Kidney epithelial cell (primary cell): Measurements from ENCODE around the gene PPP3CA. TPM values are rescaled to one million over a fixed set of nuclear protein-coding genes. Genes with fewer than 3 reads are reported as not detected.

Source experiments
- DNase-seq: peaks from one replicate; pipeline ENCODE4 v3.0.0-alpha.2; 2010; ENCODE audit warnings: low read depth
- H3K27me3 ChIP-seq: 2 replicates; pipeline ENCODE4 v1.6.0; 2011; ENCODE audit warnings: low read length; ENCODE audit not compliant: control insufficient read depth, insufficient read depth
- H3K36me3 ChIP-seq: 2 replicates; pipeline ENCODE4 v1.5.1; 2011; ENCODE audit warnings: low read length; ENCODE audit not compliant: control insufficient read depth, insufficient read depth
- H3K4me3 ChIP-seq: 2 replicates; pipeline ENCODE4 v1.5.1; 2011; ENCODE audit warnings: low read depth, mild to moderate bottlenecking, control low read depth, low read length
- CTCF ChIP-seq: IDR thresholded peaks from 2 replicates; pipeline ENCODE4 v1.5.1; 2011; ENCODE audit warnings: mild to moderate bottlenecking, moderate library complexity, low read length, control low read depth, inconsistent platforms; ENCODE audit not compliant: insufficient read depth, poor library complexity, severe bottlenecking
- total RNA-seq: library from RNA; depleted of rRNA; stranded (reverse); fragments of >200 nt; gene quantifications from 2 replicates; pipeline ENCODE4 v1.2.3, GENCODE V29; 2015

The PPP3CA gene
- total RNA-seq, 1 donor from 2014 or later, result 26.5 TPM

GRCh38 chr4:101254776-101255175, 92.5 kb downstream of the PPP3CA start:
- H3K4me3 ChIP-seq, result no peak overlapping the region
- H3K27me3 ChIP-seq, result no peaks in the 10 kb centered on the region
- DNase-seq, result no peak
- no peaks in the 10 kb centered on the region for H3K36me3 ChIP-seq
- TF ChIP-seq CTCF, result no peak

DNA sequence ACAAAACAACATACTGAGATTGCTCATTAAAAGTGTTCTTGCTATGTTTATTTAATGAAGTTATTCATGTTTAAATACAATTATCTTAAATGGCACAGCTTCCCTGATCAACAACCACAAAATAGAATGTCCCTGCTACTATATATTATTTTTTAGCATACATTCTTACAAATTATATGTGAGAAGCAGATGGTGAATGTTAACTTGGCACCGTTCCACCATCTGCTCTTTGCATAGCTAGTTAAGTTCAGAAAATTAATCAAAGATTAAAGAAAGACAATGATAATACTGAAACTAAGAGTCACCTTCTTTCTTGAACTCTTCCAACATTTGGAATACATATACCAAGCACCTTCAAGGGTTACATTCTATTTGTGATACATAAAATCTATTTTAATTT, 94.2 kb downstream of the PPP3CA start:
- no peak for DNase-seq
- no peaks in the 10 kb centered on the region for H3K27me3 ChIP-seq
- no peak for TF ChIP-seq CTCF
- H3K4me3 ChIP-seq, result no peak overlapping the region
- no peaks in the 10 kb centered on the region for H3K36me3 ChIP-seq

DNA sequence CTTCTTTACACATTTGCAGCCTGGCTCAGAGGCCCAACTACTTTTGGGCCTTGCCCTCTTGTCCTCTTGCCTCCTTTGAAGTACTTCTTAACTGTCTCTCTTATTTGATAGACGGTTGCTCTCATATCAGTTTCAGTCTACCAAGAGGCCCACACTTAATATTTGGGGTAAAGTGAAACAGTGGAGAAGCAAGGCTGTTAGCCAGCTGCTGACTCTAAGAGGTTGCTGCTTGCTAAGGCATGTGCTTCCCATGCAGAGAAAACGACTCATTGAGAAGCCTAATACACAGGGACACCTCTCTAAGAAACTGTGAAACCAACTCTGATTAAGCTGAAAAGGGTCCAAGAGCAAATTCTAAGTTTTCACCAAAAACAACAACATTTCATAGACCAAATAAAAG, 94.6 kb downstream of the PPP3CA start:
- Histone ChIP-seq H3K4me3 (no peak overlapping the region), H3K36me3 (no peaks in the 10 kb centered on the region), H3K27me3 (no peaks in the 10 kb centered on the region)
- no peak for DNase-seq
- TF ChIP-seq CTCF, result no peak

DNA sequence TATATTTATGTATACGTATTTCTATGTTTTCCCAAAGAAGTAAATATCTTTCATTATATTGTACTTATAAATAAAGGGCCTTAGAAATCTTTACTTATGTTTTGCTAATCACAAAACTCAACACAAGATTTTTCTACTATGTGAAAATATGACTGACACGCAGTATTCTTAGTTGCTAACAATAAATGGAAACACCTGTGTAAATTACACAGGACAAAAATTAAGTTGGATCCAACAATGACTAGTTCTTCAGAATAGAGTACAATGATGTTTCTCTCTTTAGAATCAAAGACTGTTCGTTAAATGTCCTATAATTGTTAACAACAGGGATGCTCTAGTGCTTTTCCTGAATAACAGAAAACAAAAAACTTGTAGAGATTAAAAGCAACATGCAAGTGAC, 96.1 kb downstream of the PPP3CA start:
- no peak for TF ChIP-seq CTCF
- no peak for DNase-seq
- no peak overlapping the region for H3K4me3 ChIP-seq
- H3K36me3 ChIP-seq, result no peaks in the 10 kb centered on the region
- H3K27me3 ChIP-seq, result no peaks in the 10 kb centered on the region

DNA sequence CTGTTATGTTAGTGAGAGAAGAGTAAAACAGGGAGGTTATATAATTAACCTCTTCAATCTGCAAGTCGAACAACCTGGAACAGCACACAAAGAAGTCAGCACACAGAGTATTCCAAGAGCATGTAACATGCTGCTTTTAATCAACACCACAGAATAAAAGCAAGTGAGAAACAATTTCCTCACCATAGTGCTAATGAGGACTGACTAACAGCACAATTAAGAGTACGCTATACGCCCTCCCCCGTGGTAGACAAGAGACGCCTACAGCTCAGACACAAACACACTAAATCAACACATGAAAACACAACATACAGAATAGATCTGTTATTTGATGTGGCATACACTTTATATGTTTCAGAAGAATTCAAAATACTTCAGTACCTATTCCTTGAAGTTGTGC, 103.0 kb downstream of the PPP3CA start:
- Histone ChIP-seq H3K36me3 (no peaks in the 10 kb centered on the region), H3K27me3 (no peaks in the 10 kb centered on the region), H3K4me3 (no peak overlapping the region)
- no peak for TF ChIP-seq CTCF
- DNase-seq, result no peak

DNA sequence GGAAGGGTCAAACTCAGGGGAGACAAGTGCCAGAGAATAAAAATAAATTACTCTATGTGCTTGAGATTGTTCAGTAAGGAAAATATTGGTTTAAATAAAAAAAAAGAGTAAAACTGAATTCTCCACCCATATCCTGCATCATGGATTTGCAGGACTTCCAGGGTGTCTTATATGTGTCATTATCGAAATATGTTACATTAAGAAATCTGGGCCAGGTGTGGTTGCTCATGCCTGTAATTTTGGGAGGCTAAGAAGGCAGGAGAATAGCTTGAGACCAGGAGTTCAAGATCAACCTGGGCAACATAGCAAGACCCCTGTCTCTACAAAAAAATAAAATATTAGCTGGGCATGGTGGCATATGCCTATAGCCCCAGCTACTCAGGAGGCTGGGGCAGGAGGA, 104.9 kb downstream of the PPP3CA start:
- H3K36me3 ChIP-seq, result no peaks in the 10 kb centered on the region
- H3K27me3 ChIP-seq, result no peaks in the 10 kb centered on the region
- no peak overlapping the region for H3K4me3 ChIP-seq
- DNase-seq, result no peak
- no peak for TF ChIP-seq CTCF
